GM12878 (cell line): Measurements from ENCODE around the gene MYO10. TPM values are rescaled to one million over a fixed set of nuclear protein-coding genes. Genes with fewer than 3 reads are reported as not detected.

ENCODE experiments used
- ATAC-seq: fragments of 200-7000 bp; cut with Tn5 transposase; 3 replicates; pipeline ENCODE4 v1.9.1; 2020; ENCODE audit warnings: mild to moderate bottlenecking, moderate library complexity
- BruUV-seq: library from RNA; stranded (reverse); fragments of 400-500 nt; replicated peaks from 2 replicates; lab custom pipeline; 2021; lab: Mats Ljungman, UMichigan
- CTCF ChIA-PET: fragments of 300-600 bp; sonication (Branson Sonifier 250); formaldehyde crosslinking; extraction: SDS; loops from one replicate; lab custom pipeline; 2021; ENCODE audit warnings: inconsistent platforms; lab: Yijun Ruan, JAX
- POLR2A ChIA-PET: fragments of 350-600 bp; formaldehyde crosslinking; extraction: SDS; loops from one replicate; lab custom pipeline; 2021; ENCODE audit warnings: inconsistent platforms; lab: Charles Lee
- RAD21 ChIA-PET: fragments of 300-600 bp; sonication (Branson Sonifier 250); formaldehyde crosslinking; loops from one replicate; lab custom pipeline; 2023; ENCODE audit warnings: antibody characterized with exemption; ENCODE audit not compliant: unreplicated experiment; lab: Charles Lee
- SMC1A ChIA-PET: fragments of 300-600 bp; sonication (Branson Sonifier 250); formaldehyde crosslinking; loops from one replicate; lab custom pipeline; 2023; ENCODE audit not compliant: unreplicated experiment, uncharacterized antibody; lab: Charles Lee
- DNase-seq: peaks from one replicate; pipeline ENCODE4 v3.0.0-alpha.2; 2011; ENCODE audit warnings: low read depth, low spot score
- FAIRE-seq: peaks from 3 replicates; lab custom pipeline; 2011; peaks lifted over from hg19 to GRCh38; lab: Jason Lieb, UNC
- H2AFZ ChIP-seq: 2 replicates; pipeline ENCODE4 v1.6.0; 2011; ENCODE audit warnings: low read depth, low read length, control low read depth; ENCODE audit not compliant: control insufficient read depth
- H3K27ac ChIP-seq: 2 replicates; pipeline ENCODE4 v1.5.1; 2011; ENCODE audit warnings: control low read depth; ENCODE audit not compliant: control insufficient read depth, insufficient read depth
- H3K27me3 ChIP-seq, 2 experiments: replicated peaks in 1 of 2; 2 replicates each; pipeline versions ENCODE4 v1.6.0 to v1.6.1; 2011; ENCODE audit warnings: low read length in 1 of 2; ENCODE audit not compliant: control insufficient read depth in 2 of 2, insufficient read depth in 2 of 2
- H3K36me3 ChIP-seq, 2 experiments: 2 replicates each; pipeline ENCODE4 v1.5.1; 2011; ENCODE audit warnings: low read length in 1 of 2; ENCODE audit not compliant: control insufficient read depth in 2 of 2, insufficient read depth in 2 of 2
- H3K4me1 ChIP-seq: 2 replicates; pipeline ENCODE4 v1.6.1; 2011; ENCODE audit warnings: mild to moderate bottlenecking, low read length, moderate library complexity, mixed read lengths; ENCODE audit not compliant: control insufficient read depth, insufficient read depth
- H3K4me2 ChIP-seq: 2 replicates; pipeline ENCODE4 v1.6.0; 2011; ENCODE audit warnings: control low read depth; ENCODE audit not compliant: control insufficient read depth, insufficient read depth
- H3K4me3 ChIP-seq: fragments of 200-600 bp; sonication (generic); 2 replicates; pipeline ENCODE4 v1.5.1; 2016
- H3K79me2 ChIP-seq: 2 replicates; pipeline ENCODE4 v1.6.0; 2011; ENCODE audit warnings: low read length; ENCODE audit not compliant: control insufficient read depth, insufficient read depth
- H3K9ac ChIP-seq: 2 replicates; pipeline ENCODE4 v1.8.0; 2011; ENCODE audit warnings: low read length, control low read depth, mixed read lengths; ENCODE audit not compliant: control insufficient read depth, insufficient read depth
- H3K9me3 ChIP-seq: replicated peaks from 3 replicates; pipeline ENCODE4 v1.5.1; 2011; ENCODE audit warnings: mild to moderate bottlenecking, low read length; ENCODE audit not compliant: control insufficient read depth, insufficient read depth
- H4K20me1 ChIP-seq: 2 replicates; pipeline ENCODE4 v1.6.0; 2011; ENCODE audit not compliant: control insufficient read depth, insufficient read depth
- BMI1 ChIP-seq: fragments of 450-650 bp; IDR thresholded peaks from 2 replicates; pipeline ENCODE4 v1.6.1; 2016; ENCODE audit warnings: mild to moderate bottlenecking, moderate library complexity, borderline replicate concordance
- FOS ChIP-seq: IDR thresholded peaks from 3 replicates; pipeline ENCODE4 v1.6.1; 2011; ENCODE audit warnings: borderline replicate concordance; ENCODE audit not compliant: insufficient read length; ENCODE audit errors: extremely low read depth
- HDGF ChIP-seq: fragments of 450-650 bp; IDR thresholded peaks from 2 replicates; pipeline ENCODE4 v1.6.1; 2016; ENCODE audit warnings: antibody characterized with exemption
- IKZF2 ChIP-seq, 2 experiments: fragments of 450-650 bp; IDR thresholded peaks; 2 replicates each; pipeline ENCODE4 v1.6.1; 2017; ENCODE audit warnings: mild to moderate bottlenecking in 2 of 2, moderate library complexity in 2 of 2
- JUNB ChIP-seq: IDR thresholded peaks from 2 replicates; pipeline ENCODE4 v1.6.1; 2016; ENCODE audit warnings: antibody characterized with exemption, mild to moderate bottlenecking
- NFYB ChIP-seq: IDR thresholded peaks from 2 replicates; pipeline ENCODE4 v1.6.1; 2011; ENCODE audit warnings: low read depth, mild to moderate bottlenecking, low read length, improper control_type of control experiment, moderate library complexity; ENCODE audit not compliant: insufficient read depth
- PAX5 ChIP-seq: IDR thresholded peaks from 2 replicates; pipeline ENCODE4 v1.6.1; 2011; ENCODE audit warnings: low read depth, low read length, borderline replicate concordance
- PKNOX1 ChIP-seq: fragments of 450-650 bp; IDR thresholded peaks from 2 replicates; pipeline ENCODE4 v1.6.1; 2016; ENCODE audit warnings: mild to moderate bottlenecking
- RB1 ChIP-seq: fragments of 450-650 bp; formaldehyde crosslinking; IDR thresholded peaks from 2 replicates; pipeline ENCODE4 v1.6.1; 2017; ENCODE audit warnings: mild to moderate bottlenecking, borderline replicate concordance
- RELA ChIP-seq: fragments of 450-650 bp; IDR thresholded peaks from 2 replicates; pipeline ENCODE4 v1.8.0; 2014; ENCODE audit warnings: borderline replicate concordance; ENCODE audit not compliant: partially characterized antibody
- WRNIP1 ChIP-seq: IDR thresholded peaks from 2 replicates; pipeline ENCODE4 v1.6.1; 2011; ENCODE audit warnings: low read depth, low read length, improper control_type of control experiment, borderline replicate concordance
- YBX1 ChIP-seq: fragments of 450-650 bp; IDR thresholded peaks from 2 replicates; pipeline ENCODE4 v1.6.1; 2016; ENCODE audit warnings: antibody characterized with exemption
- ZBTB33 ChIP-seq: fragments of 450-650 bp; IDR thresholded peaks from 2 replicates; pipeline ENCODE4 v1.6.1; 2017; ENCODE audit warnings: mild to moderate bottlenecking
- ZNF24 ChIP-seq: fragments of 450-650 bp; IDR thresholded peaks from 2 replicates; pipeline ENCODE4 v1.6.1; 2017; ENCODE audit warnings: antibody characterized with exemption, mild to moderate bottlenecking
- WGBS: methylation state at CpG from one replicate; pipeline ENCODE4 v1.1.6; 2016; ENCODE audit warnings: low lambda C conversion rate; ENCODE audit not compliant: insufficient replicate concordance, insufficient coverage; ENCODE audit errors: missing lambda C conversion rate; 5-methylcytosine and 5-hydroxymethylcytosine counted together
- in situ Hi-C: fragments of 300-500 bp; cut with MboI; formaldehyde crosslinking; loops from 9 replicates; pipeline ENCODE4 v1.14.3; 2018; ENCODE audit warnings: mixed read lengths
- intact Hi-C: fragments of 100-400 bp; cut with micrococcal nuclease; formaldehyde crosslinking; loops from one replicate; pipeline ENCODE4 v1.14.2; 2022; ENCODE audit not compliant: unreplicated experiment
- polyA plus RNA-seq, 11 experiments: library from polyadenylated mRNA; depleted of rRNA in 4 of 11; unstranded in 6 of 11; stranded (reverse) in 5 of 11; fragments of >200 nt; fragmentation: Nextera tagmentation in 4 of 11; fragmentation: Illumina TruSeq in 1 of 11; extraction: Ambion mirVana in 4 of 11; extraction: Trizol in 1 of 11; gene quantifications; 1 replicate in 1 of 11; 2 replicates in 10 of 11; pipeline versions ENCODE4 v1.2.1 to v1.2.3, GENCODE V29; 2011 to 2016; ENCODE audit warnings: inconsistent platforms in 2 of 11, missing spikeins in 2 of 11, low read depth in 1 of 11
- total RNA-seq, 4 experiments: library from RNA; depleted of rRNA in 3 of 4; stranded (reverse); fragments of >200 nt in 3 of 4; fragmentation: Illumina TruSeq in 1 of 4; extraction: Trizol in 1 of 4; gene quantifications; 2 replicates each; pipeline versions ENCODE4 v1.2.1 to v1.2.3, GENCODE V29; 2013 to 2021

MYO10 gene
- total and polyA plus RNA-seq, 10 of the 15 experiments (the other 5 are each of a cell fraction or from before 2014, with no cell fraction given), result 0.02 to 0.77 (median 0.17) TPM

GRCh38 chr5:16852251-16853005, 83.7 kb downstream of the MYO10 start:
- H3K27me3 ChIP-seq, result no peaks in the 10 kb centered on the region
- DNase-seq, result no peak
- ChIA-PET RAD21 (no interaction called here), CTCF (no interaction called here), SMC1A (no interaction called here), POLR2A (no interaction called here)
- H4K20me1 ChIP-seq, result no peaks in the 10 kb centered on the region
- no peak for FAIRE-seq
- H3K4me1 ChIP-seq, result no peaks in the 10 kb centered on the region
- WGBS, result 24% methylated on average over 7 of the region's 7 CpGs
- no peaks in the 10 kb centered on the region for H3K79me2 ChIP-seq
- H3K9me3 ChIP-seq, result no peaks in the 10 kb centered on the region
- in situ Hi-C loops, result no loop called here
- no TSS peak for BruUV-seq
- H3K27ac ChIP-seq, result no peak overlapping the region
- no peak for ATAC-seq
- H3K36me3 ChIP-seq, result no peaks in the 10 kb centered on the region
- H3K4me2 ChIP-seq, result no peak overlapping the region
- intact Hi-C loops, result no loop called here
- H3K4me3 ChIP-seq, result no peak overlapping the region
- no peak overlapping the region for H2AFZ ChIP-seq
- TF ChIP-seq RB1 (no peak), JUNB (no peak), BMI1 (no peak), ZBTB33 (no peak), PKNOX1 (no peak), NFYB (no peak), IKZF2 (IDR thresholded peaks at IDR 0.05) (no peak), FOS (no peak), YBX1 (no peak), PAX5 (no peak), RELA (no peak), WRNIP1 (no peak), ZNF24 (no peak), HDGF (no peak)
- no peak overlapping the region for H3K9ac ChIP-seq
